Smooth muscle cell (in vitro differentiated cells): ENCODE measurements around the gene THADA. TPM values are rescaled to one million over a fixed set of nuclear protein-coding genes. Genes with fewer than 3 reads are reported as not detected.

Source experiments
- DNase-seq: peaks from one replicate; lab custom pipeline; 2025; ENCODE audit not compliant: unreplicated experiment; lab: John Stamatoyannopoulos, UW
- H2AFZ ChIP-seq: fragments of 200-600 bp; sonication (generic); 2 replicates; pipeline ENCODE4 v1.6.0; 2016; ENCODE audit warnings: antibody characterized with exemption, low read depth, mild to moderate bottlenecking
- H3F3A ChIP-seq: fragments of 200-600 bp; sonication (generic); 2 replicates; pipeline ENCODE4 v1.6.0; 2017; ENCODE audit warnings: antibody characterized with exemption, low read depth
- H3K27ac ChIP-seq: fragments of 200-600 bp; sonication (generic); 2 replicates; pipeline ENCODE4 v1.5.1; 2016; ENCODE audit warnings: low read depth, mild to moderate bottlenecking
- H3K27me3 ChIP-seq: fragments of 200-600 bp; sonication (generic); 2 replicates; pipeline ENCODE4 v1.6.1; 2016; ENCODE audit warnings: low read depth, mild to moderate bottlenecking
- H3K36me3 ChIP-seq: fragments of 200-600 bp; sonication (generic); 2 replicates; pipeline ENCODE4 v1.5.1; 2016; ENCODE audit warnings: low read depth
- H3K4me1 ChIP-seq: fragments of 200-600 bp; sonication (generic); 2 replicates; pipeline ENCODE4 v1.5.1; 2016; ENCODE audit warnings: low read depth
- H3K4me2 ChIP-seq: fragments of 200-600 bp; sonication (generic); 2 replicates; pipeline ENCODE4 v1.6.0; 2016; ENCODE audit warnings: mild to moderate bottlenecking
- H3K4me3 ChIP-seq: fragments of 200-600 bp; sonication (generic); 2 replicates; pipeline ENCODE4 v1.5.1; 2016; ENCODE audit warnings: mild to moderate bottlenecking
- H3K79me2 ChIP-seq: fragments of 200-600 bp; sonication (generic); 2 replicates; pipeline ENCODE4 v1.6.0; 2016; ENCODE audit warnings: low read depth, mild to moderate bottlenecking
- H3K9ac ChIP-seq: fragments of 200-600 bp; sonication (generic); 2 replicates; pipeline ENCODE4 v1.6.0; 2016; ENCODE audit warnings: low read depth
- H3K9me3 ChIP-seq: fragments of 200-600 bp; sonication (generic); replicated peaks from 2 replicates; pipeline ENCODE4 v1.5.1; 2016; ENCODE audit warnings: low read depth
- H4K20me1 ChIP-seq: fragments of 200-600 bp; sonication (generic); 2 replicates; pipeline ENCODE4 v1.6.0; 2016; ENCODE audit warnings: low read depth
- CTCF ChIP-seq: fragments of 200-600 bp; sonication (generic); IDR thresholded peaks from 2 replicates; pipeline ENCODE4 v1.5.1; 2017; ENCODE audit warnings: borderline replicate concordance, mild to moderate bottlenecking, antibody characterized with exemption; ENCODE audit not compliant: insufficient read depth, poor library complexity, severe bottlenecking
- WGBS: methylation state at CpG from one replicate; pipeline ENCODE4 v1.1.7; 2016; ENCODE audit warnings: low lambda C conversion rate; 5-methylcytosine and 5-hydroxymethylcytosine counted together
- polyA plus RNA-seq: library from polyadenylated mRNA; unstranded; fragments of >200 nt; fragmentation: Nextera tagmentation; extraction: Ambion mirVana; gene quantifications from 2 replicates; pipeline ENCODE4 v1.2.1, GENCODE V29; 2016
- total RNA-seq: library from RNA; depleted of rRNA; stranded (reverse); fragments of >200 nt; gene quantifications from 2 replicates; pipeline ENCODE4 v1.2.3, GENCODE V29; 2014

The THADA gene
- total and polyA plus RNA-seq, 2 experiments from 2014 or later: 11.3 to 20.9 TPM

GRCh38 chr2:43405829-43406228 is 190.0 kb downstream of the THADA start:
- Histone ChIP-seq H3K36me3 (no peaks in the 10 kb centered on the region), H2AFZ (no peak overlapping the region), H3F3A (no peaks in the 10 kb centered on the region), H4K20me1 (no peaks in the 10 kb centered on the region), H3K27me3 (no peaks in the 10 kb centered on the region), H3K9me3 (no peaks in the 10 kb centered on the region), H3K4me2 (no peak overlapping the region), H3K4me3 (no peak overlapping the region), H3K4me1 (no peaks in the 10 kb centered on the region), H3K27ac (no peak overlapping the region), H3K79me2 (no peaks in the 10 kb centered on the region), H3K9ac (no peak overlapping the region)
- WGBS: 100% methylated on average over 1 of the region's 1 CpG
- DNase-seq: no peak
- no peak for TF ChIP-seq CTCF

GRCh38 chr2:43402452-43402937 is 193.3 kb downstream of the THADA start:
- H3K27me3 ChIP-seq: no peaks in the 10 kb centered on the region
- WGBS: 94% methylated on average over 4 of the region's 4 CpGs
- H4K20me1 ChIP-seq: no peaks in the 10 kb centered on the region
- no peak for DNase-seq
- H3K9me3 ChIP-seq: no peaks in the 10 kb centered on the region
- H3K36me3 ChIP-seq: no peaks in the 10 kb centered on the region
- no peak overlapping the region for H3K27ac ChIP-seq
- no peak for TF ChIP-seq CTCF
- H3K79me2 ChIP-seq: no peaks in the 10 kb centered on the region
- H3F3A ChIP-seq: no peaks in the 10 kb centered on the region
- H3K9ac ChIP-seq: no peak overlapping the region
- no peak overlapping the region for H3K4me3 ChIP-seq
- H2AFZ ChIP-seq: no peak overlapping the region
- H3K4me1 ChIP-seq: no peaks in the 10 kb centered on the region
- no peak overlapping the region for H3K4me2 ChIP-seq

- H3K27ac ChIP-seq: no peak overlapping the region
- no peak overlapping the region for H3K4me2 ChIP-seq
- no peaks in the 10 kb centered on the region for H3K36me3 ChIP-seq
- H3K9me3 ChIP-seq: no peaks in the 10 kb centered on the region
- no peaks in the 10 kb centered on the region for H3F3A ChIP-seq
- no peak for DNase-seq
- H3K27me3 ChIP-seq: no peaks in the 10 kb centered on the region
- H3K4me3 ChIP-seq: no peak overlapping the region
- H4K20me1 ChIP-seq: no peaks in the 10 kb centered on the region
- H3K79me2 ChIP-seq: no peaks in the 10 kb centered on the region
- H3K9ac ChIP-seq: no peak overlapping the region
- 90% methylated on average over 5 of the region's 5 CpGs for WGBS
- H3K4me1 ChIP-seq: no peaks in the 10 kb centered on the region
- no peak for TF ChIP-seq CTCF
- no peak overlapping the region for H2AFZ ChIP-seq
Observed at GRCh38 chr2:43402002-43402401, 193.8 kb downstream of the THADA start.

- 94% methylated on average over 3 of the region's 3 CpGs for WGBS
- no peak for DNase-seq
Observed at GRCh38 chr2:43400508-43400907, 195.3 kb downstream of the THADA start.

More at GRCh38 chr2:43400508-43400907, 195.3 kb downstream of the THADA start:
- Histone ChIP-seq H3K9me3 (no peaks in the 10 kb centered on the region), H3K4me3 (no peak overlapping the region), H3K4me1 (no peaks in the 10 kb centered on the region), H3K4me2 (no peak overlapping the region), H2AFZ (no peak overlapping the region), H4K20me1 (no peaks in the 10 kb centered on the region), H3K27me3 (no peaks in the 10 kb centered on the region), H3K9ac (no peak overlapping the region), H3K36me3 (no peaks in the 10 kb centered on the region), H3F3A (no peaks in the 10 kb centered on the region), H3K27ac (no peak overlapping the region), H3K79me2 (no peaks in the 10 kb centered on the region)
- no peak for TF ChIP-seq CTCF
